Effector memory CD4-positive, alpha-beta T cell (primary cell): ENCODE measurements around the gene PAK3.

Experiments
- DNase-seq, 3 donors: peaks; one replicate each; pipeline ENCODE4 v3.0.0-alpha.2; 2020
- H3K27ac ChIP-seq: 2 replicates; pipeline ENCODE4 v1.7.0; 2013; ENCODE audit warnings: mild to moderate bottlenecking, low read length, moderate library complexity; ENCODE audit not compliant: insufficient read depth, poor library complexity, severe bottlenecking
- H3K27me3 ChIP-seq: replicated peaks from 2 replicates; pipeline ENCODE4 v1.7.0; 2013; ENCODE audit warnings: mild to moderate bottlenecking, low read length; ENCODE audit not compliant: insufficient read depth, control insufficient read depth, poor library complexity, severe bottlenecking
- H3K36me3 ChIP-seq: 2 replicates; pipeline ENCODE4 v1.7.0; 2013; ENCODE audit warnings: mild to moderate bottlenecking, low read length, moderate library complexity; ENCODE audit not compliant: control insufficient read depth, insufficient read depth
- H3K4me1 ChIP-seq: 2 replicates; pipeline ENCODE4 v1.7.0; 2013; ENCODE audit warnings: low read length, mild to moderate bottlenecking; ENCODE audit not compliant: control insufficient read depth, insufficient read depth, poor library complexity, severe bottlenecking
- H3K4me3 ChIP-seq: 2 replicates; pipeline ENCODE4 v1.7.0; 2013; ENCODE audit warnings: low read length, low read depth, mild to moderate bottlenecking; ENCODE audit not compliant: insufficient read depth, poor library complexity, severe bottlenecking
- H3K9me3 ChIP-seq: 2 replicates; pipeline ENCODE4 v1.7.0; 2013; ENCODE audit warnings: mild to moderate bottlenecking, low read length, moderate library complexity; ENCODE audit not compliant: control insufficient read depth

Gene PAK3

DNA sequence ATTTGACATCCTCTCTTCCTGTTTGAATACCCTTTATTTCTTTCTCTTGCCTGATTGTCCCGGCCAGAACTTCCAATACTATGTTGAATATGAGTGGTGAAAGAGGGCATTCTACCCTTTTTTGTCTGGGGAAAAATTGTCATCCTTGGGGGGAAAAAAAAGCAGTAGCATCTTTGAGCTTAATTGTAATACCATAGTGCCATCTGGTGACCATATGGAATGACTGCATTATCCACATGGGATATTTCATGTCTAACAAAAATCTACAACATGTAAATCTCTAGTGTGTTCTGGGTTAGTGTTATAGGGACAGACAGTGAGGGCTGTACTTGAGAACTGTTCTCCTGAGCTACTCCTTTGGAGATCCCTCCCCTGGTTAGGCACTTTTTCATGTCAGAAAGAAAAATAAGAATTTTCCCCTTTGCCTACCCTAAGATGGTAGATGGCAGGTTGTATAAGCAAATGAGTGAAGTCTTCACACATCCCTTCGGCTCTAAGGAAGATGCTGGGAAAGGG, 148.3 kb downstream of the PAK3 start:
- no peaks in the 10 kb centered on the region for H3K9me3 ChIP-seq
- no peaks in the 10 kb centered on the region for H3K27me3 ChIP-seq
- DNase-seq, result no peak
- H3K4me3 ChIP-seq, result no peak overlapping the region
- no peaks in the 10 kb centered on the region for H3K4me1 ChIP-seq
- H3K36me3 ChIP-seq, result no peaks in the 10 kb centered on the region
- no peak overlapping the region for H3K27ac ChIP-seq

DNA sequence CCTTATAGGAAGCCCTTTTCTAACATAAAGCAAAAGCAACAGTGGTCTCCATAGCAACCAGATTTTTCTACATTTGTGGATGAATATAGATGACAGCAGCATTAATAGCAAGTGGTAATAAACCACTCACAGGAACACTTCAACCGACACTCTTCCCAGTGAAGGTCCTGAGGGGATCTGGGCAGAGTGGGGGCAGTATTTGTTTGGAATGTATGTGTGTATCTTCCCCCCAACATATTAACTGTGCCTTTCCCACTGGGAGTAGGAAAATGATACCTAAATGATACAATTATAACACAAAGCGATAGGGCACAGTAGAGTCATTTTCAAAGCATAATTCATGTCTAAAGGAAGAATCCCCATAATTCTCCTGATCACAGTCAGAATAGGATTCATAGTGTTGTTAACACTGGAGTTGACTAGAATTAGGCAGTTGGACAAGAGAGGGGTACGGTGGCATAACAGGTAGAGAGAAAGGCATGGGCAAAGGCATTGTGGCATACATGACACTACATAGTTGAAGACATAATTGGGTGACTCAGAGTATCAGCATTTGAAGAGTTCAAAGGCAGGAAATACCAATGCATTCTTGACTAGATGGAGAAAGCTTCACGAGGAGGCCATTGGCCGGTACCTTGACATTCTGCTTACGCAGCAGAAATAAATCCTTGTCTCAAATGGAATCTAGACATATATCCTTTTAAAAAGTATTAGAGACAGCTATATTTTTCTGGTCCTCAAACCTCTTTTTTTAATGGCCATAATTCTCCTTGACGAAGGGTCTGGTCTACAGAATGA, 159.1 kb downstream of the PAK3 start:
- no peaks in the 10 kb centered on the region for H3K4me1 ChIP-seq
- no peaks in the 10 kb centered on the region for H3K36me3 ChIP-seq
- H3K9me3 ChIP-seq, result no peaks in the 10 kb centered on the region
- no peak overlapping the region for H3K4me3 ChIP-seq
- H3K27ac ChIP-seq, result no peak overlapping the region
- no peaks in the 10 kb centered on the region for H3K27me3 ChIP-seq
- no peak for DNase-seq

DNA sequence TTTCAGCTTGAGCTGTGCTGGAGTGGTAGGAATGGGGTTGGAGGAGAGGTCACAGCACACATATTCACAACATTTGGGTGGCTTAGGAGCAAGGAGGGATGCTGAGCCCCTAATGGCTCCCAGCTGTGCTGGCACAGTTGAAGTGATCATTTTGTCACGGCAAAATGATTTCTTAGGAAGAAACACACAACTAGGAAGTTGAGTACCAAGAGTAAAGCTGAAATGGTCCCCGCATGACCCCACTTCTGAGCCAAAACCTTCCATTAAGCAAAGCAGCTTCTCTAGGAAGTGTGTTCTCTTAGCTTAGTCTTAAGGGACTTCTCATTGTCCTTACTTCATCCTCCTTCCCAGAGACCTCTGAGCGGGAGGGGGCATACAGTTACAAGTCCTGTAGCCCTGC, 161.7 kb downstream of the PAK3 start:
- DNase-seq, result no peak
- Histone ChIP-seq H3K4me3 (no peak overlapping the region), H3K36me3 (no peaks in the 10 kb centered on the region)

GRCh38 chrX:111259559-111259958, 163.6 kb downstream of the PAK3 start:
- Histone ChIP-seq H3K36me3 (no peaks in the 10 kb centered on the region), H3K27me3 (no peaks in the 10 kb centered on the region), H3K4me3 (no peak overlapping the region), H3K27ac (no peak overlapping the region), H3K9me3 (no peaks in the 10 kb centered on the region), H3K4me1 (no peaks in the 10 kb centered on the region)
- DNase-seq, result no peak

More for the DNA sequence above, 161.7 kb downstream of the PAK3 start:
- Histone ChIP-seq H3K27me3 (no peaks in the 10 kb centered on the region), H3K4me1 (no peaks in the 10 kb centered on the region), H3K9me3 (no peaks in the 10 kb centered on the region), H3K27ac (no peak overlapping the region)

GRCh38 chrX:111260451-111260850, 164.5 kb downstream of the PAK3 start:
- no peaks in the 10 kb centered on the region for H3K36me3 ChIP-seq
- no peak overlapping the region for H3K27ac ChIP-seq
- H3K4me1 ChIP-seq, result no peaks in the 10 kb centered on the region
- no peaks in the 10 kb centered on the region for H3K27me3 ChIP-seq
- no peaks in the 10 kb centered on the region for H3K9me3 ChIP-seq
- no peak overlapping the region for H3K4me3 ChIP-seq
- no peak for DNase-seq

- Histone ChIP-seq H3K27me3 (no peaks in the 10 kb centered on the region), H3K27ac (no peak overlapping the region), H3K4me3 (no peak overlapping the region), H3K9me3 (no peaks in the 10 kb centered on the region), H3K4me1 (no peaks in the 10 kb centered on the region), H3K36me3 (no peaks in the 10 kb centered on the region)
- no peak for DNase-seq
Observed at GRCh38 chrX:111262086-111262485, 166.1 kb downstream of the PAK3 start.

DNA sequence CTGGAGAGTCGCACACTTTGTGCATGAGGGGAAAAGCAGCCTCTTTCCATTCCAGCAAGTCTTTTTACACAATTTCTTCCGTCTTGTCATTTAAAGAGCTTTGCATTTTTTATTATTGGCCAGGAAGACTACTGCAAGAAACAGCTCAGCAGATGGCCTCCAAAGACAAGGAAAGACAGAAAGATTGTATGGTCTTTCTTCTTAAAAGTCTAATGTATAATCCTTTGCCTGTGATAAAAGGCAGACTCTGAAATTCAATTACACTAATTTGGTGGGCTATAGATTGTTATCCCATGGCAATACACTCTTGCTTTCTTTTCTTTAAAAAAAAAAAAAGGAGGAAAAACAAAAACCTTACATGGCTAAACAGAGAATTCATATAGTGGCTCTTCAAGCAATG, 168.4 kb downstream of the PAK3 start:
- H3K27ac ChIP-seq, result no peak overlapping the region
- no peak overlapping the region for H3K4me3 ChIP-seq
- no peaks in the 10 kb centered on the region for H3K27me3 ChIP-seq
- H3K4me1 ChIP-seq, result no peaks in the 10 kb centered on the region
- no peaks in the 10 kb centered on the region for H3K9me3 ChIP-seq
- H3K36me3 ChIP-seq, result no peaks in the 10 kb centered on the region
- no peak for DNase-seq

- H3K27me3 ChIP-seq, result no peaks in the 10 kb centered on the region
Observed at GRCh38 chrX:111265486-111265885, 169.5 kb downstream of the PAK3 start.

GRCh38 chrX:111268506-111268905, 172.5 kb downstream of the PAK3 start:
- DNase-seq, result no peak
- no peak overlapping the region for H3K27ac ChIP-seq
- H3K4me3 ChIP-seq, result no peak overlapping the region
- no peaks in the 10 kb centered on the region for H3K36me3 ChIP-seq
- no peaks in the 10 kb centered on the region for H3K9me3 ChIP-seq
- no peaks in the 10 kb centered on the region for H3K27me3 ChIP-seq
- no peaks in the 10 kb centered on the region for H3K4me1 ChIP-seq

More at GRCh38 chrX:111265486-111265885, 169.5 kb downstream of the PAK3 start:
- DNase-seq, result no peak
- Histone ChIP-seq H3K36me3 (no peaks in the 10 kb centered on the region), H3K4me3 (no peak overlapping the region), H3K27ac (no peak overlapping the region), H3K4me1 (no peaks in the 10 kb centered on the region), H3K9me3 (no peaks in the 10 kb centered on the region)

GRCh38 chrX:111270339-111270738, 174.3 kb downstream of the PAK3 start, which contains the start of gene CAPN6:
Gene CAPN6, minus strand, starts transcription at chrX:111270483. Its CDS starts 6,547 bp downstream, at chrX:111263936.
- Histone ChIP-seq H3K9me3 (no peaks in the 10 kb centered on the region), H3K27ac (no peak within 1 kb of the TSS), H3K4me3 (no peak within 1 kb of the TSS), H3K4me1 (no peaks in the 10 kb centered on the region), H3K27me3 (no peaks in the 10 kb centered on the region), H3K36me3 (no peaks in the 10 kb centered on the region)
- DNase-seq, result no peak
